OCI-LY1 (cell line): ENCODE measurements around the gene ZIM2.

Source experiments
- CTCF ChIP-seq: fragments of 200-600 bp; sonication (generic), shearing (Covaris generic); IDR thresholded peaks from 2 replicates; pipeline ENCODE4 v1.5.1; 2017; ENCODE audit warnings: mild to moderate bottlenecking, antibody characterized with exemption, low read length, moderate library complexity, mixed read lengths
- EZH2 ChIP-seq: fragments of 200-600 bp; sonication (generic), shearing (Covaris generic); IDR thresholded peaks from 2 replicates; pipeline ENCODE4 v1.8.0; 2017; ENCODE audit warnings: borderline replicate concordance, mixed run types, mild to moderate bottlenecking, antibody characterized with exemption, low read length, moderate library complexity, mixed read lengths

GRCh38 chr19:56858026-56858425 lies 17.5 kb upstream of the ZIM2 start:
- TF ChIP-seq CTCF: no peak
- no peak for TF ChIP-seq EZH2
